Endothelial cell of umbilical vein (primary cell): ENCODE measurements around the gene PECR. TPM values are rescaled to one million over a fixed set of nuclear protein-coding genes. Genes with fewer than 3 reads are reported as not detected.

ENCODE experiments used
- polyA plus RNA-seq, 4 experiments: library from polyadenylated mRNA; depleted of rRNA in 3 of 4; stranded (reverse) in 3 of 4; unstranded in 1 of 4; fragments of >200 nt; gene quantifications; 2 replicates each; pipeline versions ENCODE4 v1.2.1 to v1.2.3, GENCODE V29; 2011 to 2012; ENCODE audit warnings: missing spikeins in 1 of 4
- total RNA-seq: library from RNA; stranded (reverse); gene quantifications from 2 replicates; pipeline ENCODE4 v1.2.3, GENCODE V29; 2021

The PECR gene
- total and polyA plus RNA-seq, 2 donors (not counting 3 experiments of a cell fraction or from before 2014, with no cell fraction given) = 4.1 to 6.2 TPM

Other genes with a start within 250 kb of the PECR start
- gene MREG, start 68.3 kb downstream of the PECR start, total RNA-seq = 3.1 and 3.9 TPM in 2 replicates
- 0.37 and 0.41 TPM in 2 replicates for gene MREG, start 68.3 kb downstream of the PECR start, polyA plus RNA-seq
- gene TMEM169, start 110 bp upstream of the PECR start, total RNA-seq = 0.20 TPM in 1 of 2 replicates, not detected in the other
- not detected in 2 replicates for gene TMEM169, start 110 bp upstream of the PECR start, polyA plus RNA-seq
- gene XRCC5, start 27.5 kb upstream of the PECR start, total RNA-seq = 313 and 319 TPM in 2 replicates
- 177 and 267 TPM in 2 replicates for gene XRCC5, start 27.5 kb upstream of the PECR start, polyA plus RNA-seq